IgD-negative memory B cell (primary cell): ENCODE data around the gene ARMH4. TPM values are rescaled to one million over a fixed set of nuclear protein-coding genes. Genes with fewer than 3 reads are reported as not detected.
A peak's percentile ranks its signal among the peaks of the same experiment; 100 is the strongest.
"Not testable (repeated sequence)": the region's sequence is repeated elsewhere in the genome, so short reads cannot be mapped to it uniquely, and the experiment has no call there.

Source experiments
- H3K27ac Mint-ChIP-seq, 3 donors: one replicate each; pipeline ENCODE4 v1.8.0; 2020 to 2022; ENCODE audit warnings: mild to moderate bottlenecking in 3 of 3, mixed read lengths in 3 of 3, moderate library complexity in 1 of 3
- H3K27me3 Mint-ChIP-seq: one replicate; pipeline ENCODE4 v1.8.0; 2021; ENCODE audit warnings: mixed read lengths
- H3K36me3 Mint-ChIP-seq: one replicate; pipeline ENCODE4 v1.8.0; 2020; ENCODE audit warnings: mild to moderate bottlenecking, mixed read lengths
- H3K4me1 Mint-ChIP-seq, 3 donors: one replicate each; pipeline ENCODE4 v1.8.0; 2020 to 2022; ENCODE audit warnings: mixed read lengths in 3 of 3, mild to moderate bottlenecking in 1 of 3
- H3K4me3 Mint-ChIP-seq, 4 donors: one replicate each; pipeline ENCODE4 v1.8.0; 2020 to 2022; ENCODE audit warnings: mild to moderate bottlenecking in 4 of 4, mixed read lengths in 4 of 4, moderate library complexity in 3 of 4
- H3K9me3 Mint-ChIP-seq, 3 donors: one replicate each; pipeline ENCODE4 v1.8.0; 2020 to 2021; ENCODE audit warnings: mixed read lengths in 3 of 3, mild to moderate bottlenecking in 1 of 3
- polyA plus RNA-seq: library from polyadenylated mRNA; unstranded; fragments of 300-500 nt; fragmentation: Illumina TruSeq; gene quantifications from one replicate; pipeline ENCODE4 v1.2.3, GENCODE V29; 2021

Gene ARMH4
- polyA plus RNA-seq, 1 donor from 2014 or later, result 0.50 TPM

DNA sequence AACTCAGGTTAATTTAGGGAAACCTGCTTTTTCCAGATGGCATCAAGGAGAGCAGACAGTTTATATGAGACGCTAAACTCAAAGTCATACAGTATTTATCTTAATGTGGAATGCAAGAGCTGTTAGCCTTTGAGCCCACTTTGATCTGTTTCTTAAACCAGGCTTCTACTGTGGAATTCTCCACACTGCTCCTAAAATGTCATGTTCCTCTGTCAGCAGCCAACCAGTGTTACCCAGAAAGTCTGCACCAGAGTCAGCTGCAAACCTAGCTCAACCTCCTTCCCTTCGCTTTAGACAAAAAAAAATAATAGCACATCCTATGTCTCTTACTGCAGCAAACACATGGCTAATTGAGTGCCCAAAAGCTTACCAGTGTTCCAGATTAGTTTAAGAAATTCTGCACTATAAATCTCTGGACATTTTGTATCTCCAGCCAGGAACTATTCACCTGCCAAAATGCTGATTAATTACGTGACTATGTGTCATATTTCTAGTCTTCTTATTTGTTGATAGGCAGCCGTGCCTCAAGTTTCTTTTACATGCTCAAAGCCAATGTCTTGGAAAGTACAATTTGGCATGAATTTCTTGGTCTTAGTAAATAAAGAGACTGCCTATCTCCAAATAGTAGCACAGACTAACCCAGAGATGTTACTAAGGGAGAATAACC is 21.8 kb downstream of the ARMH4 start:
- H3K9me3 Mint-ChIP-seq, result peaks cover 2 to 7% (median 2%) of the 10 kb centered on the region in 3 donors
- H3K4me3 Mint-ChIP-seq, result no peak overlapping the region
- peaks cover 2% of the 10 kb centered on the region for H3K36me3 Mint-ChIP-seq
- no peak overlapping the region for H3K27ac Mint-ChIP-seq
- H3K27me3 Mint-ChIP-seq, result peaks cover 9% of the 10 kb centered on the region
- no peaks in the 10 kb centered on the region for H3K4me1 Mint-ChIP-seq

DNA sequence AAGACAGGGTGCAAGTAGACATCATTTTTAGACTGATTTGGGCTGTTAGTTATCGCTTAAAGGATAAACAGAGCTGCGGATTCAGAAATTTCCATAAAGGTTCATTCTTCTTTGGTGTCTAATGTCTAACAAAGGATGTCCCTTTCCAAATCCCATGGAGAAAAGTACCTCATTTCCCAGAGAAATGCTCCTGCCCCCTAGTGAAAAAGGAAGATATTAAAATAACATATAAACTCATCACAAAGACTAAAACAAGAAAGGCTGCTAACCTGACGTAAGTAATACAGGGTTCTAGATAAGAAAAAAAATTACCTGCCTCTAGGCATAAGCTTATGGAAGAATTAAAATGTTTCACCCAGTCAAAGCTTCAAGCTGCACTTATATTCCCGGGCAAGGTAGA is 22.8 kb downstream of the ARMH4 start:
- Mint-ChIP-seq H3K36me3 (peaks cover 2% of the 10 kb centered on the region), H3K27ac (no peak overlapping the region), H3K27me3 (peaks cover 9% of the 10 kb centered on the region), H3K4me1 (no peaks in the 10 kb centered on the region), H3K4me3 (no peak overlapping the region), H3K9me3 (peaks cover 2 to 7% (median 2%) of the 10 kb centered on the region in 3 donors)

DNA sequence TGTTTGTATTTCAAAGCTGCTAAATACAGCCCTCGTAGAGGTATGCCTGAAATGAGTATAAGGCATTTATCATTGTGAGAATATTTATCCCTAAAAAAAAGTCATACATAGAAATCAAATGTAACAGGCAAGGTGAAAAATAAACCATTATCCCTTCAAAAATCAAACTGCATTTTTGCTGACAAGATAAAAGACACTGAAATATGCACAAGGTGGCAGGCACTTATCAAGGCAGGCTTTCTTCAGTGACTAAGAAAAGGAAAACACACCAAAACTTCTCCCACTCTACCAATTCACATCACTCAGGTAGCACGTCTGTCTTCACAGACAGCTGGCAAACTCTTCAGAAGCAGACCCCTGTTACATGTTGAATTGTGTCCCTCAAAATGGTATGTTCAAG is 23.6 kb downstream of the ARMH4 start:
- Mint-ChIP-seq H3K4me3 (no peak overlapping the region), H3K36me3 (peaks cover 2% of the 10 kb centered on the region), H3K9me3 (peaks cover 2 to 7% (median 2%) of the 10 kb centered on the region in 3 donors)

DNA sequence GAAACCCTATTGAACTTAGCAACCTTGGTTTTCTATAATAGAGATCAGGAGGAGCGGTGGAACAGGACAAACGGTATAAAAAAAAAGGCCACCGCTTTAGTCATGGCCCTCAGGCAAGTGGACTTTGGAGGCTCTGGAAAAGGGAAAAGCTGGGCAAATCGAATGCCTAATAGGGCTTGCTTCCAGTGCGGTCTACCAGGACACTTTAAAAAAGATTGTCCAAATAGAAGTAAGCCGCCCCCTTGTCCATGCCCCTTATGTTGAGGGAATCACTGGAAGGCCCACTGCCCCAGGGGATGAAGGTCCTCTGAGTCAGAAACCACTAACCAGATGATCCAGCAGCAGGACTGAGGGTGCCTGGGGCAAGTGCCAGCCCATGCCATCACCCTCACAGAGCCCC is 29.5 kb downstream of the ARMH4 start:
- H3K36me3 Mint-ChIP-seq, H3K9me3 Mint-ChIP-seq, H3K4me1 Mint-ChIP-seq, H3K27me3 Mint-ChIP-seq, H3K4me3 Mint-ChIP-seq, H3K27ac Mint-ChIP-seq: not testable (repeated sequence)

More for the DNA sequence above, 23.6 kb downstream of the ARMH4 start:
- peak overlapping the region in 1 of 3 donors; percentile 12 for H3K27ac Mint-ChIP-seq
- peaks cover 9% of the 10 kb centered on the region for H3K27me3 Mint-ChIP-seq
- no peaks in the 10 kb centered on the region for H3K4me1 Mint-ChIP-seq

DNA sequence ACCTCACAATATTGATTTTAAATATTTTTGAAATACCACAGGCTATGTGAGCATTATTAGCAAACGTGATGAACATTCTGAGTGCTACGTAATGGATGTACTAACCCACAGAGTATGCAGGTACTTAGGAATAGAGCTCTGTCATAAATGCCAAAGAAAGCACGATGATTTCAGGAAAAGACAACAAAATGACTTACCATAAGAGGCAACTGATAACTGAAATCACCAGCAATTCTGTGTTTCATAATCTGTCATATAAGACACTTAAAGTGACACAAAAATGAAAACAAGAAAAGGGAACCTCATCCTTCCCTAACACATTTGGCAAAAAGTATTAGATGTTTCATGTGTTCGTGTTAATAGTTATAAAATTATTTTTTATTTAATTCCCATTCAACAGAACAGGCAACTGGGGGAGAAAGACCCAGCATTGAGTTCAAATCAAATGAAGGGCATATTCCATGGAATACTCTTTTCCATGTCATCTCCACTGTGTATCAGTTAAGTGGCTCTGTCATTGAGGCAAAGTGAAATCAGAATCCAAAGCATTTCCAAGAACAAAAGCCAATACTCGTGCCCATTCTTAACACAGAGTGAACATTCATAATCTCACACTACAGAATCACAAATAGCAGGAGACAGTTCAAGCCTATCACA is 30.4 kb downstream of the ARMH4 start:
- H3K4me1 Mint-ChIP-seq, result no peaks in the 10 kb centered on the region
- no peak overlapping the region for H3K27ac Mint-ChIP-seq
- H3K27me3 Mint-ChIP-seq, result peaks cover 4% of the 10 kb centered on the region
- H3K4me3 Mint-ChIP-seq, result no peak overlapping the region
- peaks cover 2 to 7% (median 2%) of the 10 kb centered on the region in 3 donors for H3K9me3 Mint-ChIP-seq
- peaks cover 2% of the 10 kb centered on the region for H3K36me3 Mint-ChIP-seq

DNA sequence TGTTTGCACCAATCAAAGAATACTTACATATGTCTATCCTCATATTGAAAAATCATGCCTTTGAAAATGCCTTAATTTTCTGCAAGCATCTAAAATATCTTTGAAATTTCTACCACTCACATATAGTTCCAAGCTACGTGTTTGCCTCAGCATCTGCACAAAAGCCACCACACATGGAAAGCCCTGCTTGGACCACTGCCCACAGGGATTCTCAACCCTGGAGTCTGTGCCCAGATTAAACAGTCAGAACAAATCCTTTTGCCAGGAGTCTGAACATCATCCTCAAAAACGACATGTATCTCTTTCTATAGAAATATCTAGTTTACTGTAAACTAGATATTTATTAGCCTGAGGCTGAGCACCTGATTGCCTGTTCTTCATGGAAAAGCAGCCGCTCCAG is 32.6 kb downstream of the ARMH4 start:
- Mint-ChIP-seq H3K9me3 (peaks cover 2 to 5% (median 3%) of the 10 kb centered on the region in 3 donors), H3K4me1 (no peaks in the 10 kb centered on the region), H3K27ac (no peak overlapping the region), H3K4me3 (no peak overlapping the region), H3K27me3 (peaks cover 3% of the 10 kb centered on the region), H3K36me3 (no peaks in the 10 kb centered on the region)

DNA sequence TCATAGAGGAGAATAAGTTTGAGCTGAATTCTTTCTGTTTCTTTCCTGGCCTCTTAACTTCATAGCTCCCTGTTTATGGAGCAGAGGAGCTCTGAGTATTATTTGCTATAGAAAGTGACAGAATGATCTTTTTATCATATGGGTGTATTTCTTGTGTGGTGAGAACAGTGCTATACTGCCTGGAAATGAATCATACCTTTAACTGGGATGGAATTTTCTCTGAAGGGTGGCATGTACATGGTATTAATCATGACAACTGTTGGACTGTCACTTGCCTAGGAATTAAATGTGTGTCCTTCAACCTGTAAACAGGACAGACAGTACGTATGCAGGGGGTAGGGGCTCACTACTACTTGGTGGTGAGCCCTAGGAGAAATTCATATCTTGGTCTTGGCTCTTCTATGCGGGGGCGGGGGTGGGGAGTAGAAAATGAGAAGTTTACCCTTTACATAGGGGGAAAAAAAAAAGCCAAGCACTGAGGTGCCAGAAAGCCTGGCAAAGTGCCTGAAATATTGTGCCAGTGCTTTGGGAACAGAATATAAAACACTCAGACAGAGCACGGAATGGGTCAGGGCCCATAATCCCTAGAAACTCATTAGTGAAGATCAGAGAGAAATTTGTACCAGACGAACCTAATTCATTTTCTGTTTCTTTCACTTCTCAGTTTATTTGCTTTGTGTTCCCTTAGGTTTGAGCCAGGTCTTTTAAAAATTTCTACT is 33.8 kb downstream of the ARMH4 start:
- H3K4me3 Mint-ChIP-seq, result no peak overlapping the region
- H3K27me3 Mint-ChIP-seq, result peaks cover 3% of the 10 kb centered on the region
- no peaks in the 10 kb centered on the region for H3K4me1 Mint-ChIP-seq
- no peaks in the 10 kb centered on the region for H3K36me3 Mint-ChIP-seq
- no peak overlapping the region for H3K27ac Mint-ChIP-seq
- peaks cover 2 to 5% (median 3%) of the 10 kb centered on the region in 3 donors for H3K9me3 Mint-ChIP-seq

DNA sequence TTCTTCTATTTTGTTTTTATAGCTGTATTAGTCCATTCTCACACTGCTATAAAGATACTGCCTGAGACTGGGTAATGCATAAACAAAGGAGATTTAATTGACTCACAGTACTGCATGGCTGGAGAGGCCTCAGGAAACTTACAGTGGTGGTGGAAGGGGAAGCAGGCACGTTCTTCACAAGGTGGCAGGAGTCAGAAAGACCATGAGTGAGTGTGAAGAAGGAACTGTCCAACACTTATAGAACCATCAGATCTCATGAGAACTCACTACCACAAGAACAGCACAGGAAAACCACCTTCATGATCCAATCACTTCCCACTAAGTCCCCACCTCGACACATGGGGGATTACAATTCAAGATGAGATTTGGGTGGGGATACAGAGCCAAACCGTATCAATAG is 42.3 kb downstream of the ARMH4 start:
- H3K9me3 Mint-ChIP-seq, result no peaks in the 10 kb centered on the region
- no peaks in the 10 kb centered on the region for H3K36me3 Mint-ChIP-seq
- H3K27me3 Mint-ChIP-seq, result no peaks in the 10 kb centered on the region
- no peaks in the 10 kb centered on the region for H3K4me1 Mint-ChIP-seq
- no peak overlapping the region for H3K27ac Mint-ChIP-seq
- H3K4me3 Mint-ChIP-seq, result no peak overlapping the region

DNA sequence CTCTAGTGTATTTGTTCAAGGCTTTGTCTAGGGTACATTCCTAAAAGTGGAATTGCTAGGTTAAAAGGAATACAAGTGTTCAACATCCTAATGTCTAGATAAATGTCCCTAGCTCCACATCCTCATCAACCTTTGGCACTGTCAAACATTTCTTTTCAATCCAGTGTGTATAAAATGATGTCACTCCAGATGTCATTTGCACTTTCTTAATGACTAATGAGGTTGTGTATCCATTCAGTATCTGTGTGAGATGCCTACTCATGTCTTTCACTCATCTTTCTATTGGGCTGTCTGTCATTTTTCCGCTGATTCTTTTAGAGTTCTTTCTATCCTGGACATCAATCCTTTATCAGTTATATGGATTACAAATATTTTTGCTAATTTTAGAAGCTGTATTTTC is 43.3 kb downstream of the ARMH4 start:
- no peak overlapping the region for H3K27ac Mint-ChIP-seq
- H3K4me1 Mint-ChIP-seq, result no peaks in the 10 kb centered on the region
- no peak overlapping the region for H3K4me3 Mint-ChIP-seq
- H3K9me3 Mint-ChIP-seq, result no peaks in the 10 kb centered on the region
- no peaks in the 10 kb centered on the region for H3K27me3 Mint-ChIP-seq
- no peaks in the 10 kb centered on the region for H3K36me3 Mint-ChIP-seq

DNA sequence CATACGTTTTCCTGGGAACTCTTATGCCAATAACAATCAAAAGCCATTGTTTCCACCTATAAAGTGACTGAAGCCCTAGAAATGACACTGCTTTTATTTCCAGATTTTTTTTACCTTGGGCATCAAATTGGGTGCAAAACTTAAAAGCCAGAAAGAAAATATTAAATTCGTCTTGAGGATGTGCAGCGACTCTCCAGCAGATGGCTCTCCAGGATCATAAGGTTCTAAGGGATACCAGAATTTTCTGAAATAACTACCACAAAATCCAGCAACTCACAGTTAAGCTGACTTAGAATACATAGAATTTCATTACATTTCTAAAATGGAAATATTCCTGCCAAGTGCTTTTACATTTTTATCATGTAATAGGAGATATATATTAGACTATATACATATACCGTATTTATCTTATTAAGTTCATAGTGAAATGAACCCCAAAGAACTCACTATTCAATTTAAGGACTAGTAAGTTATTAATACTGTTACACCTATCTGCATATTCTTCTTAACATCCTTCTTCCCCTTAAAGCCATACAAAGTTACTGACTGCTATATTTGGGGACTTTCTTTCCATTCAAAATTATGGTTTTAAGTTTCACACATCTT is 44.0 kb downstream of the ARMH4 start:
- H3K4me3 Mint-ChIP-seq, result no peak overlapping the region
- no peak overlapping the region for H3K27ac Mint-ChIP-seq
- H3K27me3 Mint-ChIP-seq, result no peaks in the 10 kb centered on the region
- no peaks in the 10 kb centered on the region for H3K9me3 Mint-ChIP-seq
- H3K36me3 Mint-ChIP-seq, result no peaks in the 10 kb centered on the region
- no peaks in the 10 kb centered on the region for H3K4me1 Mint-ChIP-seq

DNA sequence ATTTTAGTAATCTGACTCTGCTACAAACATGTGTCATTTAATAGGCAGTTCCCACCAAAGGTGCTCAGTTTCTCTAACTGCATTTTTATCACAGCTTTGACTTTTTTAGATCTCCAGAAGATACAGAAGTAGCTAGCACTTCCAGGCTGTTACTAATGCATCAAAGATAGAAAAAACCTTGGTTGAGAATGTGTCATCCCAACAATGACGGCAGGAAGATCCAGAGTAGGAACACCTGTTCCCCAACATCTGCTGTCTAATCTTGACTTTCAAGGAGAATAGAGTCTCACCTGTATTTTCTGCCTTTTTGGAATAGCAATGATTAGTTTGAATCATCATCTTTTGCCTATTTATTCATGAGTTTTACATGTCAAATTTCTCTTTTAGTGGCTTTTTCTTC is 45.0 kb downstream of the ARMH4 start:
- no peak overlapping the region for H3K27ac Mint-ChIP-seq
- H3K9me3 Mint-ChIP-seq, result no peaks in the 10 kb centered on the region

DNA sequence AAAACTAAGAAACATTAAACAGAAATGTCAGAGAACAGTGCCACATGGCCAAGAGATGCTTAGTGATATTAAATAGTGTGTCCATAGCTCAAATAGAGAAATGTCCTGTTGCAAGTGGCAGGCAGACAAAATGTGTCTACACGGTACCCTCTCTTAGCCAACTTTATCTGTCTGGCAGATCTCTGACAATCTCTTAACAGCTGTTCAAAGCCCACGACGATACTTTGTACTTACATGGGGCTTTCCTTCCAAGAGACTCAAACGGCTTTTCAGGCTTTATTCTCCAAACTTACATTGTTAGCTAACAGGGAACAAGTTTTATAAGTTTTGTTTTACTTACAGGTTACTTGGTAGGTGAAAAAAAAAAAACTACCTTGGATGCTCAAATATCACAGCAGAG is 45.6 kb downstream of the ARMH4 start:
- Mint-ChIP-seq H3K4me1 (no peaks in the 10 kb centered on the region), H3K9me3 (no peaks in the 10 kb centered on the region), H3K27ac (no peak overlapping the region), H3K36me3 (no peaks in the 10 kb centered on the region), H3K27me3 (no peaks in the 10 kb centered on the region), H3K4me3 (no peak overlapping the region)

More for the DNA sequence above, 45.0 kb downstream of the ARMH4 start:
- H3K4me3 Mint-ChIP-seq, result no peak overlapping the region
- H3K36me3 Mint-ChIP-seq, result no peaks in the 10 kb centered on the region
- no peaks in the 10 kb centered on the region for H3K27me3 Mint-ChIP-seq
- H3K4me1 Mint-ChIP-seq, result no peaks in the 10 kb centered on the region

DNA sequence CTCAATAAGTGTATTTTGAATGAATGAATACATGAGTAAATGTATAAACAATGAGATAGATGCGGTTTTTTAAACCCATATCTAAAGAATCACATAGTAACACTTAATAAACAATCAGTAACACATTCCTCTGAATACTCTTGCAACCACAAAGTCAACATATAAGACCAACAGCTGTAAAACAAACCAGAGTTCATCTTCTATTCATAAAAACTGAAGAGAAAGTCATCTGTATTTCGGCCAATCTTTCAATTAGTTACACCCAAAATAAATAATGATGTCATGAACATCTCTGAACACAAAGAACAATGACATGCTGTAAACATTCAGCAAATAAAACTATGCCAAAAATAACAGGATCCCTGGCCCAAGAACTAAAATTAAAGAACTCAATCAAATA is 47.2 kb downstream of the ARMH4 start:
- Mint-ChIP-seq H3K27me3 (no peaks in the 10 kb centered on the region), H3K4me3 (no peak overlapping the region), H3K27ac (no peak overlapping the region), H3K9me3 (no peaks in the 10 kb centered on the region), H3K4me1 (no peaks in the 10 kb centered on the region), H3K36me3 (no peaks in the 10 kb centered on the region)

DNA sequence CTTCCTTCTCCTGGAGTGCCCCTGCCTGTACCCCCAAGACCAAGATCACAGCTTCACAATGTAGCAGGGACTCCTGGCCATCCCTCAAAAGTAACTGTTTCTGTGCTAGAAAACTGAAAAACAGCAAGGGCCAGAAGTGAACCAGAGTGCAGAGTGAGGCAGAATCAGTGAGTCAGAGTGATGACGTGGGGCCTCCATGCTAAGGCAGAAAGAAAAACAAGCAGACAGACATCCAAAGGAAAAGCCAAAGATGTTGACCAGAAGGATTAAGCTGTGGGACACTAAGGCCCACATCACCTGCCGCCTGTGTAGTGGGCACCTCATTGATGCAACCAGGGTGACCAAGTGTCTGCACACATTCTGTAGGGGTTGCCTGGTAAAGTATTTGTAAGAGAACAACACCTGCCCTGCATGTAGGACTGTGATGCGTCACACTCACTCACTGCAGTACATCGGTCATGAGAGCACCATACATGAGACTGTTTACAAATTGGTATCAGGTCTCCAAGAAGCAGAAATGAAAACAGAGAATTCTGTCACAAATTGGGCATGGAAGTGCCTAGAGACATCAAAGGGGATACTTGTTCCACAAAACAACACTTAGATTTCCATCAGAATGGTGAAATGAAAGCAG is 51.2 kb downstream of the ARMH4 start:
- Mint-ChIP-seq H3K4me1 (no peaks in the 10 kb centered on the region), H3K36me3 (no peaks in the 10 kb centered on the region), H3K4me3 (no peak overlapping the region), H3K27me3 (peaks cover 2% of the 10 kb centered on the region), H3K27ac (no peak overlapping the region), H3K9me3 (no peaks in the 10 kb centered on the region)

DNA sequence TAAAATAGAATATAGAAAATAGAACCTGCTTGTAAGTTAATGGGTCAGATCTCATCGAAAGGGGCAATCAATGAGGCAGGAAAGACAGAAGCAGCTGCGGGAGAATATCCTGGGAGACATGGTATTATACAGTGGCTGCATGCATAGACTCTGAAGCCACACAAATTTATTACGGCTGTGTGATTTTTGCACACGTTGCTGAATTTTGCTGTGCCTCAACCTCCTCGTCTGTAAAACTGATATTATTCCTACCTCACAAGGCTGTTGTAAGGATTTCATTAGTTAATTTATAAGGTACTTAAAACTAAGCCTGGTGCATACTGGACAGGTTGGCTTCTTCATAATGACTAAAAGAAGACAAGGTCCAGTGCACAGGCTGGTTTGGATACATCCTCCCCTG is 52.3 kb downstream of the ARMH4 start:
- Mint-ChIP-seq H3K36me3 (no peaks in the 10 kb centered on the region), H3K27me3 (peaks cover 2% of the 10 kb centered on the region), H3K27ac (no peak overlapping the region)

More for the DNA sequence above, 52.3 kb downstream of the ARMH4 start:
- Mint-ChIP-seq H3K4me1 (no peaks in the 10 kb centered on the region), H3K9me3 (no peaks in the 10 kb centered on the region), H3K4me3 (no peak overlapping the region)
